ENCODE measurements around the gene CDC42EP1. TPM values are rescaled to one million over a fixed set of nuclear protein-coding genes. Genes with fewer than 3 reads are reported as not detected.

The CDC42EP1 gene
- total RNA-seq, 1 experiment from 2014 or later = 75.0 TPM

GRCh38 chr22:37571992-37572373 is 11.7 kb downstream of the CDC42EP1 start:
- Mint-ChIP-seq H3K27ac (ENCODE audit: unreplicated experiment) (peak overlapping the region; percentile 89), H3K36me3 (ENCODE audit: insufficient read depth, unreplicated experiment) (peaks cover 76% of the 10 kb centered on the region)

GRCh38 chr22:37575490-37576003 is 15.3 kb downstream of the CDC42EP1 start:
- DNase-seq = no peak
- Mint-ChIP-seq H3K4me1 (ENCODE audit: low read depth, unreplicated experiment) (peaks cover 20% of the 10 kb centered on the region), H3K27ac (ENCODE audit: unreplicated experiment) (no peak overlapping the region), H3K27me3 (ENCODE audit: insufficient read depth, unreplicated experiment) (no peaks in the 10 kb centered on the region), H3K4me3 (ENCODE audit: unreplicated experiment) (no peak overlapping the region), H3K9me3 (ENCODE audit: unreplicated experiment) (no peaks in the 10 kb centered on the region), H3K36me3 (ENCODE audit: insufficient read depth, unreplicated experiment) (peaks cover 54% of the 10 kb centered on the region)
- Histone ChIP-seq H3K27me3 (replicated peaks; ENCODE audit: control insufficient read depth, insufficient read depth, low read length) (no peaks in the 10 kb centered on the region), H3K36me3 (ENCODE audit: control insufficient read depth, insufficient read depth, low read length) (peaks cover under 1% of the 10 kb centered on the region; the same call in 1 of the 2 replicates), H3K4me3 (ENCODE audit: low read depth, low read length) (no peak overlapping the region), H3K4me1 (peaks cover 41% of the 10 kb centered on the region), H3K9me3 (no peaks in the 10 kb centered on the region)
- TF ChIP-seq CTCF (IDR thresholded peaks at IDR 0.05; ENCODE audit: insufficient read depth in 1 of 2, low read depth in 1 of 2, low read length in 1 of 2, severe bottlenecking in 1 of 2, unreplicated experiment in 1 of 2) = no peak
- intact Hi-C loops (cut with micrococcal nuclease; ENCODE audit: unreplicated experiment) = no loop called here
- ChIA-PET CTCF (interaction anchor here (0.7 to 5.7 kb wide), 3 partner anchors 17 to 263 kb away, joined by 5 to 22 read pairs (median 11); no protein-coding TSS in a partner anchor), POLR2A (interaction anchor here (0.6 kb wide), 1 partner anchor 39 kb away, joined by 4 read pairs; no protein-coding TSS in a partner anchor)
- no TSS peak for BruUV-seq (replicated peaks)

More at GRCh38 chr22:37571992-37572373, 11.7 kb downstream of the CDC42EP1 start:
- Mint-ChIP-seq H3K4me1 (ENCODE audit: low read depth, unreplicated experiment) (peaks cover 27% of the 10 kb centered on the region), H3K27me3 (ENCODE audit: insufficient read depth, unreplicated experiment) (no peaks in the 10 kb centered on the region), H3K4me3 (ENCODE audit: unreplicated experiment) (no peak overlapping the region), H3K9me3 (ENCODE audit: unreplicated experiment) (no peaks in the 10 kb centered on the region)
- ChIA-PET POLR2A (no interaction called here), CTCF (interaction anchor here (1.5 to 5.7 kb wide), 2 partner anchors 20 to 35 kb away, joined by 3 to 22 read pairs; no protein-coding TSS in a partner anchor)
- Histone ChIP-seq H3K4me1 (peaks cover 56% of the 10 kb centered on the region), H3K4me3 (ENCODE audit: low read depth, low read length) (no peak overlapping the region), H3K27me3 (replicated peaks; ENCODE audit: control insufficient read depth, insufficient read depth, low read length) (no peaks in the 10 kb centered on the region), H3K9me3 (no peaks in the 10 kb centered on the region), H3K36me3 (ENCODE audit: control insufficient read depth, insufficient read depth, low read length) (peaks cover 8% of the 10 kb centered on the region)
- no peak for DNase-seq
- intact Hi-C loops (cut with micrococcal nuclease; ENCODE audit: unreplicated experiment) = no loop called here
- TF ChIP-seq CTCF (IDR thresholded peaks at IDR 0.05; ENCODE audit: insufficient read depth in 1 of 2, low read depth in 1 of 2, low read length in 1 of 2, severe bottlenecking in 1 of 2, unreplicated experiment in 1 of 2) = no peak
- no TSS peak for BruUV-seq (replicated peaks)

- H3K9me3 ChIP-seq = no peaks in the 10 kb centered on the region
- H3K27me3 ChIP-seq (replicated peaks; ENCODE audit: control insufficient read depth, insufficient read depth, low read length) = no peaks in the 10 kb centered on the region
- no peaks in the 10 kb centered on the region for H3K9me3 Mint-ChIP-seq (ENCODE audit: unreplicated experiment)
- POLR2A ChIA-PET = no interaction called here
- BruUV-seq (replicated peaks) = TSS peak; percentile 44
- intact Hi-C loops (cut with micrococcal nuclease; ENCODE audit: unreplicated experiment) = no loop called here
- peaks cover 34% of the 10 kb centered on the region for H3K4me1 ChIP-seq
- no peaks in the 10 kb centered on the region; the same call in 1 of the 2 replicates for H3K36me3 ChIP-seq (ENCODE audit: control insufficient read depth, insufficient read depth, low read length)
- H3K4me3 Mint-ChIP-seq (ENCODE audit: unreplicated experiment) = no peak overlapping the region
- no peak overlapping the region for H3K4me3 ChIP-seq (ENCODE audit: low read depth, low read length)
- no peaks in the 10 kb centered on the region for H3K27me3 Mint-ChIP-seq (ENCODE audit: insufficient read depth, unreplicated experiment)
- H3K36me3 Mint-ChIP-seq (ENCODE audit: insufficient read depth, unreplicated experiment) = peaks cover 30% of the 10 kb centered on the region
- peak overlapping the region; percentile 72 for H3K27ac Mint-ChIP-seq (ENCODE audit: unreplicated experiment)
- H3K4me1 Mint-ChIP-seq (ENCODE audit: low read depth, unreplicated experiment) = peaks cover 19% of the 10 kb centered on the region
- TF ChIP-seq CTCF (IDR thresholded peaks at IDR 0.05; ENCODE audit: insufficient read depth in 1 of 2, low read depth in 1 of 2, low read length in 1 of 2, severe bottlenecking in 1 of 2, unreplicated experiment in 1 of 2) = no peak
- CTCF ChIA-PET = no interaction called here
- DNase-seq = no peak
Measured at GRCh38 chr22:37578002-37578401, 17.7 kb downstream of the CDC42EP1 start.

Measured in Caco-2 (cell line).